RWPE2 (cell line): ENCODE measurements around the gene SLC39A11.

Experiments used
- ATAC-seq: fragments of 200-7000 bp; cut with Tn5 transposase; 3 replicates; pipeline ENCODE4 v1.9.1; 2021; ENCODE audit warnings: low read depth
- DNase-seq: peaks from one replicate; pipeline ENCODE4 v3.0.0-alpha.2; 2020; ENCODE audit warnings: low spot score
- H3K27ac ChIP-seq: fragments of 450-650 bp; 2 replicates; pipeline ENCODE4 v1.5.1; 2017; ENCODE audit warnings: mild to moderate bottlenecking; ENCODE audit not compliant: poor library complexity, severe bottlenecking
- H3K27me3 ChIP-seq: fragments of 250-450 bp; sonication (Bioruptor Pico); 2 replicates; pipeline ENCODE4 v1.5.1; 2021; ENCODE audit warnings: mild to moderate bottlenecking, moderate library complexity; ENCODE audit not compliant: insufficient read depth, poor library complexity, severe bottlenecking
- H3K36me3 ChIP-seq: fragments of 250-450 bp; sonication (Bioruptor Pico); 2 replicates; pipeline ENCODE4 v1.5.1; 2020; ENCODE audit warnings: low read depth, mild to moderate bottlenecking, moderate library complexity
- H3K4me1 ChIP-seq: fragments of 250-450 bp; sonication (Bioruptor Pico); 2 replicates; pipeline ENCODE4 v1.5.1; 2021; ENCODE audit warnings: mild to moderate bottlenecking, moderate library complexity; ENCODE audit not compliant: insufficient read depth, poor library complexity, severe bottlenecking
- H3K4me3 ChIP-seq: fragments of 250-450 bp; sonication (Bioruptor Pico); 2 replicates; pipeline ENCODE4 v1.5.1; 2021; ENCODE audit warnings: mild to moderate bottlenecking, moderate library complexity; ENCODE audit not compliant: severe bottlenecking
- H3K9me3 ChIP-seq: fragments of 250-450 bp; sonication (Bioruptor Pico); 2 replicates; pipeline ENCODE4 v1.5.1; 2021; ENCODE audit warnings: mild to moderate bottlenecking, moderate library complexity; ENCODE audit not compliant: severe bottlenecking
- CTCF ChIP-seq: fragments of 450-650 bp; IDR thresholded peaks from one replicate; pipeline ENCODE4 v1.5.1; 2017; ENCODE audit warnings: mild to moderate bottlenecking, moderate library complexity; ENCODE audit not compliant: poor library complexity, severe bottlenecking

SLC39A11 gene

GRCh38 chr17:72838581-72838980 lies 253.9 kb downstream of the SLC39A11 start:
- ATAC-seq (no peak), DNase-seq (no peak)
- no peaks in the 10 kb centered on the region; the same call in 1 of the 2 replicates for H3K36me3 ChIP-seq
- H3K27ac ChIP-seq: no peak overlapping the region
- TF ChIP-seq CTCF: no peak
- no peaks in the 10 kb centered on the region for H3K27me3 ChIP-seq
- H3K4me1 ChIP-seq: no peaks in the 10 kb centered on the region
- H3K4me3 ChIP-seq: no peak overlapping the region
- H3K9me3 ChIP-seq: peaks cover 4% of the 10 kb centered on the region

- Histone ChIP-seq H3K27ac (no peak overlapping the region), H3K9me3 (peaks cover 4% of the 10 kb centered on the region), H3K4me3 (no peak overlapping the region), H3K36me3 (no peaks in the 10 kb centered on the region; the same call in 1 of the 2 replicates), H3K27me3 (no peaks in the 10 kb centered on the region), H3K4me1 (no peaks in the 10 kb centered on the region)
- no peak for TF ChIP-seq CTCF
- DNase-seq (no peak), ATAC-seq (no peak)
Observed at GRCh38 chr17:72838068-72838467, 254.4 kb downstream of the SLC39A11 start.

- H3K36me3 ChIP-seq: no peaks in the 10 kb centered on the region; the same call in 1 of the 2 replicates
- DNase-seq (no peak), ATAC-seq (no peak)
- H3K4me3 ChIP-seq: no peak overlapping the region
- H3K9me3 ChIP-seq: peaks cover 4% of the 10 kb centered on the region
- no peak for TF ChIP-seq CTCF
- H3K27me3 ChIP-seq: no peaks in the 10 kb centered on the region
- H3K4me1 ChIP-seq: no peaks in the 10 kb centered on the region
- H3K27ac ChIP-seq: no peak overlapping the region
Observed at GRCh38 chr17:72837335-72837734, 255.2 kb downstream of the SLC39A11 start.

GRCh38 chr17:72833128-72833765 lies 259.2 kb downstream of the SLC39A11 start:
- no peak for ATAC-seq

More at GRCh38 chr17:72833128-72833765, 259.2 kb downstream of the SLC39A11 start:
- Histone ChIP-seq H3K36me3 (no peaks in the 10 kb centered on the region), H3K27ac (no peak overlapping the region), H3K4me3 (no peak overlapping the region), H3K9me3 (no peaks in the 10 kb centered on the region), H3K27me3 (no peaks in the 10 kb centered on the region), H3K4me1 (no peaks in the 10 kb centered on the region)
- no peak for DNase-seq
- TF ChIP-seq CTCF: no peak
